ENCODE measurements around the gene PPBP.
"Not testable (repeated sequence)": the region's sequence is repeated elsewhere in the genome, so short reads cannot be mapped to it uniquely, and the experiment has no call there.

Gene PPBP

DNA sequence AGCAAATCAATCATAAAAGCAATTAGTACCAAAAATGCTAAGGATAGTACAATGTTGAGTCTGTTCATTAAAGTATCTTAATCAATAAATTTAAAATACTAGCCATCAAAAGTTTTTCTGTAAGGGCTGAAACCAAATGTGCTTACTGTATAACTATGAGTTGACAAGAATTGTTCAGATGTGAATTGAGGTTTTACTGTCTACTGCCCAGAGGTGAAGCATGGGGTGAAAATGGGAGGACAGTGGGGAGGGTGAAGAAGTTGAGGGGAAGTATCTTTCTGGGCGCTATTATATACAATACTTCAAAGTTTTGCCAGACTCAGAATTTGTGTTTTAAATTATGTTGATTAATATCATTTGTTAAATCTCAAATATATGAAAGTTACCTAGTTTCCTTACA lies 4.1 kb upstream of the PPBP start:
- no peak for DNase-seq (ENCODE audit: low read depth)

DNA sequence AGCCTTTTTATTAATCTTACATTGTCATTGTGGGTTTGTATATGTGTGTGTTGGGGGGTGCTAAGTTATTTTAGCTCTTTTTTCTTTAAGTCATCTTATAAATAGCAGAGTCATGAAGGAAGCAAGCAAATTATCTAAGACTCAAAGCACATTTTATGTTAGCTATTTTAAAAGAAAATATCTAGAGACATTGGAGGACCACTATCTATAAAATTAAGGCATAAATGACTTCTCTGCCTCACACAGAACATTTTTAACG lies 3.7 kb upstream of the PPBP start:
- no peak for DNase-seq (ENCODE audit: low read depth)

DNA sequence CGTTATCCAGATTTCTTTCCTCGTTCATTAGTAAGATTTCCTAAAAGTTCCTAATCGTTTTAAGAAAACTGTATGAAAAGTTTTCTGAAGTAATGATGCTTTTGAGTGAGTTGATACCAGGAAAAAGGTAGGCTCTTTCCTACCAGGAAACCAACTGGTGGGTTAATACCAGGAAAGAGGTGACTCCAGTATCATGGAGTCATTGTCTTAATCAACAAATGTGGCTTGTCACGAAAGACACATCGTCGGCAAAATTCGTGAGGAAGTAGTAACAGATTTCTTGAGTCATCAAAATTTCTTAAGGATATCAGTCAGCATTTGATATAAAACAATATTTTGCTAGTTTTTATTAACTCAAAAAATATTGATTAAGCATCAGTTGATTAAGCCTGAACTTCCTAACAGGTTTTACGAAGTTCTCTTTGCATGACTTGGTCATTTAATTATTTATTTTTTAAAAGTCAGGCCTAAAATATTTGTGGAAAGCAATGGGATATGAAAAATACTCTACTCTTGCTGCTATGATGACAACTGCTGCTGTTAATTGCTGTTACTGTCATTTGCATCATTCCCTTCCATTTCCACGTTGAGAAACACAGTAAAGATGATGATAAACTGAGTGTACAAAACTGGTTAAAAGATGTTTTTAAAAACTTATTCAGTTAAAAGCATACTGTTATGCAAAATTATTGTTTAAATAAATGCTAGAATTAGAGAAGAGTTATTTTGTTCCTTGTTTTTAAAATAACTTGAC lies 3.2 kb upstream of the PPBP start:
- DNase-seq (ENCODE audit: low read depth) = no peak

DNA sequence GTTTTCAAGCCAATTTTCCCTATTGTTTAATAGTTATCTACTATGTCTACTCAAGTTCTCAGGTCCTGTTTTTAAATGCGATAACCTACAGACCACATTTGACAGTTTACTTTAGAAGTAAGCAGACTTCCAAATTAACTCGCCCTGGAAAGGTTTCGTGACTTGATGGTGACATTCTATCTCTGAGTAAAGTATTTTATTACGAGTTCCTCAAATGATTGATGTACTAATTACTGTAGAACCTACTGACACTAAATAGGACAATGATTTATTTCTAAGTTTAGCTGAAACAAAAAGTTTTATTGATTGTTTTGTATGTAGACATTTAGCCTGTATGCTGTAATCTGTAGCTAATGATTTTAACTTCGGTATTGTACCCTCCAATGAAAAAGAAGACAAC lies 1.9 kb upstream of the PPBP start:
- no peak for DNase-seq (ENCODE audit: low read depth)

DNA sequence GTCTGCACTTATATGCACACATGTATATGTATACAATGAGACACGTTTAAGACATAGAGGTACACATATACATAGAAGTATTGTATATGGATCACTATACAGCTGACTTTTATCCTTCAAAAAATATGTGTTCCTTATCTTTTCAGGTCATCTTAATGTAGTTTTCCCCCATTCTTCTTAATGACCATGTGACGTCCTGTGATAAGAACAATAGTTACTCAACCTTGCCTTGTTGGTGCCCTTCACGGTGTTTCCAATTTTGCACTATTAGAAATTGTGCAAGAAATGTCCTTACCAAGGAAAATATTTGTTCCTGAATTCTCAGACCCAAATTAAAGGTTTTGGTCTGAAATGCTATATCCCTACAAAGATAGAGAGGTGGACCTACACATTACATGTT lies 1.0 kb upstream of the PPBP start:
- DNase-seq (ENCODE audit: low read depth) = no peak

DNA sequence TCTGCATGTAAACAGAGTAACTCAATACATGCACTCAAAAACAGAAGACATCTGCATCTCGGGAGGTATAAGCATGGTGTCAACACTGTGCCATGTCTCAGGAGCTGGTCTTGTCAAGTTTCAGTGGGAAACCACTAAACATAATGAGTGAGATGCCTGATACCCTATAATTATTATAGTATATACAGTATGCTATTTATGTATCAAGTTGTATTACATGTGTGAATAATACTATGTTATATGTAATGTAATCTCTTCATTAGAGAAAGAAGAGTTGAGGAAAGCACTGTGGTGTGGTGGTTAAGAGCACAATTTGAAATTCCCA lies 2.5 kb downstream of the PPBP start:
- no peak for DNase-seq (ENCODE audit: low read depth)

DNA sequence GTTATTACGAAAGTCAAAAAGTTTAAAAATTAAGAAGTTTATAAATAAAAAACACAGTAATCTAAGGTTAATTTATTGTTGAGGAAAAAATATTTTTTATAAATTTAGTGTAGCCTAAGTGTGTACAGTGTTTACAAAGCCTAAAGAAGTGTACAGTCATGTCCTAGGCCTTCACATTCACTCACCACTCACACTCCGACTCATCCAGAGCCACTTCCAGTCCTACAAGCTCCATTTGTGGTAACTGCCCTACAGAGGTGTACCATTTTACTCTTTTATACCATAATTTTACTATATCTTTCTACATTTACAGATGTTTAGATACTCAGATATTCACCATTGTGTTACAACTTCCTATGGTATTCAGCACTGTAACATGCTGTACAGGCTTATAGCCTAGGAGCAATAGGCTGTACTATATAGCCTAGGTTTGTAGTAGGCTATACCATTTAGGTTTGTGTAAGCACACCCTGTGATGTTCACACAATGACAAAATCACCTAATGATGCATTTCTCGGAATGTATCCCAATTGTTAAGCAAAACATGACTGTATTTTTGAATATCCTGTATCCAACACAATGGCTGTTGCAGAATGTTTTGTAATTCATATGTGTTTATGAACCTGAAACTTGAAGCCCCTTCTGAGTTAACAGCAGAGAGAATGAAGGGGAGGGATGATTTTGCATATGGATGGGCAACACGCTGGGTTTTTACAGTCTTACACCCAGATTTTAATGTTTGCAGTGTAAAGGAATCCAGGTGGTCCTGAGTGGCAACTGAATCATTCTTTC lies 3.1 kb downstream of the PPBP start:
- DNase-seq (ENCODE audit: low read depth) = peak; percentile 65

DNA sequence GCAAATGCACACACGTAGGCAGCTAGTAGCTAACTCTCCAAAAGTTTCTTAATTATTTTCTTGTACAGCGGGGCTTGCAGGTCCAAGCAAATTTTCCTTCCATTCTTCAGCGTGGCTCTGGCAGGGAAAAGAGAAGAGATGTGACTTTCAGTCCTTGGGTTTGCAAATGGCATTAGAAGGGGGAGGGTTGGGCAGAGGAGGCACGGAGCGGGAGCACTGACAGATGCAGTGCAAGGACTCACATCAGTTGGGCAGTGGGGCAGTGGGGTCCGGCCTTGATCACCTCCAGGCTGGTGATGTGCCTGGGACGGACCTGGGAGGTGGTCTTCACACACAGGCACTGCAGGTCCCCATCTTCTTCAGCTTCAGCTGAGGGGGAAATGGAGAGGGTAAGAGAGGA lies 6.8 kb downstream of the PPBP start:
- DNase-seq (ENCODE audit: low read depth) = not testable (repeated sequence)

DNA sequence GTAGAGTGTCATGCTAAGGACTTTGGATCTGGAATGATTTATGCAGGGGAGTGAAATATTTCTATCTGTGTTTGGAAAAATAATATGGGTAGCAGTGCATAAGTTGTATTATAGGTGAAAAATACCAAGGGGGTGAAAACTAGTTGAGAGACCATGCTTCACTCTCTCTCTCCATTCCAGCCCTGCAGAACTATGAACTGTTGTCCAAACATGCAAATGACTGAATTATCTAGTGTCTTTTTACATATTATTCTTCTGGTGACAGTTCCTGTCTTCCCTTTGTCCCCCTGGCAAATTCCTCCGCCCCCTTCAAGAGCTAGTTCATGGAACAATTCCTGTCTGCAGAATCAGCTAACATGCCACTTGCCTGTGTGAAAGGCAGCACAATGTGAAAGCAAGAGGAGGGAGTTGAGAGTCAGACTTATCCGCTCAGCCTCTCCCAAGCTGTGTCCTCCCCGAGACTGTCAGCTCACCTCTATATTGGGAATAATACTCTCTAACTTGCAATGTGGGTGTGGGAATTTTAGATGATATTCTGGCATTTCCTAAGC lies 8.5 kb downstream of the PPBP start:
- no peak for DNase-seq (ENCODE audit: low read depth)

DNA sequence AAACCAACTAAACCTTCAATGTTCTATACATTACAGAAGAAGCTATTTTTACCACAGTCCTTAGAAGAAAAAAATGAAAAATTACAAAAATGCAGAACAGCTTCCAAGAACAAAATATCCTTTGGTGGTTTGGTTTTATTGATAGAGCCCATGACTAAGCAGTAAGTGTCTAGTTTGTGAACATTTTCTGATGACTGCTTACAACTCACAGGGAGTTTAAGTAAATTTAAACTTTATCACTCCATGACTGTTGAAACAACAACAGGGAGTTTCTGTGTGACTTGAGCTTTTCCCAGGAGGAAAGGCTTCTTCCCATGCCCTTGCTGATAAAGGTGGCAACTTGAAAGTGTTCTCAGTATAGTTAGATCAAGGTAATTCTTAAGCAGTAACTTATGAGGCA lies 9.1 kb downstream of the PPBP start:
- DNase-seq (ENCODE audit: low read depth) = peak; percentile 64

DNA sequence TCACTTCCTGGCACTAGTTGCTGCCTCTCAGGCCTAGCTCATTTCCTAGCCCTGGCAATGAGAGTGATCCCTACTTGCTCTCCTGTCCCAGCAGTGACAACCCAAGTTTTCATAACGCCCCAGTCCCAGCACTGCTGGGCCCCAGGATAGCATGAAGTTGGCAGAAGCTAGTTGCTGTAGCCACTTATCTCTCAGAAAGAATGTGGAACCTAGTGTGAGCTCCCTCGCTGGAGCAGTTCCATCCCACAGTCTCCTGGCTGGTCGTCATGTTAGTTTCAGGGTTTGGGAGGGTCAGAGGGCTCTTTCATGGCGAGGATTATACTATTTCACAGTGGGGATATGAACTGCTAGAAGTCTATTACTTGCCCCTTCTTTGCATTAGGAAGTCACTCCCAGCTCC lies 11.3 kb downstream of the PPBP start:
- no peak for DNase-seq (ENCODE audit: low read depth)

DNA sequence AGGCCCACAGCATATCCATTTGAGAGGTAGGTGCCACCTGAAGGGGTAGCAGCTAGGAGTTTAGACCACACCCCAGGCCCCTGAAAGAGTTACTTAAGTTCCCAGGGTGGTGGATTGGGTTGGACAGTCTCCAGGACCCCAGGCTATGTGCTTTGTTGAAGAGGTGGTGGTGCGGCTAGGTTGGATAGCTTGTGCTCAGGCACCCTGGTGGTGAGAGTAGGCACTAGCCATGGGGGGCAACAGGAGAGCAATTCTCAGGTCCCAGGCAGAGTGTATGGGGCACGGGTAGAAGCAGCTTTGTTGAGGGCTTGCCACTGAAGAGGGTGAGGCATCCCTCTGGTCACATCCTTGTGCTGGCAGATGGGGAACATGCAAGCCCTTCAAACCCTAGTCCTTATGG lies 11.8 kb downstream of the PPBP start:
- DNase-seq (ENCODE audit: low read depth) = no peak

DNA sequence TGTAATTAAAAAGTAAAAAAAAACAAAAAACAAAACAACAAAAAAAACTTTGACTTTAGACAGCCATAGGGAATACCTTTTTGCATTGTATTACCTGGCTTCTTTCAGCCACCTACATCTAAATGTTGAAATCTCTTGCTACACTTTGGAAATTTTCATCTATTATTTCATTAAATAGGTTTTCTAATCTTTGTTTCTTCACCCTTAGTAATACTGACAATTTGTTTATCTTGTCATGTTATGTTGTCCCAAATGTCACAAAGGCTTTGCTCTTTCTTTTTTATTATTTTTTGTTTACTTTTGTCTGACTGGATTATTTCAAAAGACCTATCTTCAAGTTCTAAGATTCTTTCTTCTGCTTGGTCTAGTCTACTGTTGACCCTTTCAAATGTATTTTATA lies 13.6 kb downstream of the PPBP start:
- DNase-seq (ENCODE audit: low read depth) = no peak

DNA sequence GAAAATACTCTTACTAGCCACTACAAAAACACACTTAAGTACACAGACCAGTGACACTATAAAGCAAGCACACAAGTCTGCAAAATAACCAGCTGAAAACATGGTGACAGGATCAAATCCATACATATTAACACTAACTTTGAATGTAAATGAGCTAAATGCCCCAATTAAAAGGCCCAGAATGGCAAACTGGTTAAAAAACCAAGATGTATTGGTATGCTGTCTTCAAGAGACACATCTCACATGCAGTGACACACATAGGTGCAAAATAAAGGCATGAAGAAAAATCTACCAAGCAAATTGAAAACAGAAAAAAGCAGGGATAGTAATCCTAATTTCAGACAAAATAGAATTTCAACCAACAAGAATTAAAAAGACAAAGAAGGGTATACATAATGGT lies 17.0 kb downstream of the PPBP start:
- no peak for DNase-seq (ENCODE audit: low read depth)

DNA sequence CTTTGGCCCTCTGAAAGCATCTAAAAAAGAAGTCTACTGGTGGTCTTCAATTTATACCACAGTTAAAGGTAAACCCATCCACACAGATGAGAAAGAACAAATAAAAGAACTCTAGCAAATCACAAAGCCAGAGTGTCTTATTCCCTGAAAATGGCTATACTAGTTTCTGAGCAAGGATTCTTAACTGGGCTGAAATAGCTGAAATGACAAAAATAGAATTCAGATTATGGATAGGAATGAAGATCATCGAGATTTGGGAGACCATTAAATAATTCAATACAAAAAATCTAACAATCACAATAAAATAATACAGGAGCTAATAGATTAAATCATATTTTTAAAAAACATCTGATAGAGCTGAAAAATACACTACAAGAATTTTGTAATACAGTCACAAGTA lies 18.0 kb downstream of the PPBP start:
- DNase-seq (ENCODE audit: low read depth) = no peak

DNA sequence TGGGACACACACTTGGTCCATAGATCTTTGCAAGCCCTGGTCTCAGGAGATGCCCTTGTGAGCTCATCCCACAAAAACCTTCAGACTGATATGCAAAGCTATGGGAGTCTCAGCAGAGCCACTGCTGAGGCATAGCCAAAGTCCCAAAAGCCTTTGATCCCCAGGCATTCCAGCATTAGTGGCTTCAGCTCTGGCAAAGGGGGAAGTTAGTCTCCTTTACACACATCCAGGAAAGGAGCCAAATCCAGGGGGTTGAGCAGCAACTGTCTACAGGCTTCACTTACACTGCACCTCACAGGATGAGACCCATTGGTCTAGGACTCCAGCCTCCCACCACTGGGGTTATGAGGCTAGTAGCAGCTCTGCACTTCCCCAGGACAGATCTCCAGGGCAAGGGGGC lies 20.1 kb downstream of the PPBP start:
- no peak for DNase-seq (ENCODE audit: low read depth)

DNA sequence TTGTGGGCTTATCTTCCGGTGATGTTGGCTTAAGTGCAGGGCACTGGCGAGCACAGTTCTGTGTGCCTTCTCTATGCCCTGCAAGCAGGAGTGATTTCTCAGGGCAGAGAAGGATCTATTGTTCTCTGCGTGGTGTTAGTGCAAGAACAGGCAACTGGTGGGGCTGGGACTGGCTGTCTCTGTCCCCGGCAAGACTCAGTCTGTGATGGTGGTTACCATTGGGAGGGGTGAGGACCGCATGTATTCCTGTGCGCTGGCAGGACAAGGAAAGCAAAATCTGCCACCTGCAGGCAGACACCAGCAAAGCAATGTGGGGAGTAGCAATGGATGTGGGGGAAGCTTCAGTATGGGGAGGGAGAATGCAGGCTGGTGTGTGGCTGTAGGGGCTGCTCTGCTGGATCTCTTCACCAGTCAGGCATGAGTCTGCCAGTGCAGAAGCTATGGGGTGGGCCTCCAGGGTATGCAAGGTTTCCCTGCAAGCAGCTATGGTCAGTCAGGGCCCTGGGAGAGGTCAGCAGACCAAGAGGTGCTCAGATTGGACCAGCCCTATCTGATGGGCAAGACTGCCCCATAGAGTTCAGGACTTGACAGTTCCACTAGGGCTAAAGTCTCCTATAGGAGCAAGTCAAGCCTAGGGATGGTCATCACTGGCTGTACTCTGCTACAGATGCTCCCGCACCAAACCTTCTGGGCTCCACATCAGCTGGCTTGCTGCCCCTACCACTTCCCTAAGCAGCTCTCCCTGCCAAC lies 23.0 kb downstream of the PPBP start:
- DNase-seq (ENCODE audit: low read depth) = peak; percentile 18

DNA sequence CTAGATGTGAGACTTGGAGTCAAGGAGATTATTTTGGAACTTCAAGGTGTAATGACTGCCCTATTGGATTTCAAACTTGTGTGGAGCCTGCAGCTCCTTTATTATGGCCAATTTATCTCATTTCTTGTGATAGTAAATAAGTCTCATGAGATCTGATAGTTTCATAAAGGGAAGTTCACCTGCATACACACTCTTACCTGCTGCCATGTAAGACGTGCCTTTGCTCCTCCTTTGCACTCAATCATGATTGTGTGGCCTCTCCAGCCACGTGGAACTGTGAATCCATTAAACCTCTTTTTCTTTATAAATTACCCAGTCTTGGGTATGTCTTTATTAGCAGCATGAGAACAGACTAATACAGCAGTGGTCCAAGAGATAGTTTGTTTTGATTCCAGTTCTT lies 25.3 kb downstream of the PPBP start:
- DNase-seq (ENCODE audit: low read depth) = no peak

DNA sequence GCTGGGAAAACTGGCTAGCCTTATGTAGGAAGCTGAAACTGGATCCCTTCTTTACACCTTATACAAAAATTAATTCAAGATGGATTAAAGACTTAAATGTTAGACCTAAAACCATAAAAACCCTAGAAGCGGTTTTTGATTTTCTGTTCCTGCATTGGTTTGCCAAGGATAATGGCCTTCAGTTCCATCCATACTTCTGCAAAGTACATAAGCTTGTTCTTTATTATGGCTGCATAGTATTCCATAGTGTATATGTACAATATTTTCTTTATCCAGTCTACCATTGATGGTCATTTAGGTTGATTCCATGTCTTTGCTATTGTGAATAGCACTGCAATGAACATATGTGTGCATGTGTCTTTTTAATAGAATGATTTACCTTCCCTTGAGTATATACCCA lies 28.9 kb downstream of the PPBP start:
- DNase-seq (ENCODE audit: low read depth) = not testable (repeated sequence)

DNA sequence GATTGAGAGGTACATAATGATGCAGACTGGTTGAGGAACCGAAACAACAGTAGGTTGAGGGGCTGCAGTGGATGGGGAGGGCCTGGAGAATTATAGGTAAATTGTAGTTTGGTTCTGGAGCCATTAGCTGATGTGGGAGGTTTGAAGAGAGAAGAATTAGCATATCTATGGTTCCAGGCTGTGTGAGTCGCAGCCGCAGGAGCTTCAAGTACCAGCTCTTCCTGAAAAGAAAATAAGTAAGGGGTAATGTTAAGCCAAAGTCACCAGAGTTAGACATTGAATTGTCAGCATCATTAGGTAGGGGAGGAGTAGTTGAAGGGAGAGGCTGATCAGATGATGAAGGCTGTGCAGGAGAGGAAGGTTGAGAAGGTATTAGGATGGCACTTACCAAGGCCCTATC lies 35.6 kb downstream of the PPBP start:
- no peak for DNase-seq (ENCODE audit: low read depth)

DNA sequence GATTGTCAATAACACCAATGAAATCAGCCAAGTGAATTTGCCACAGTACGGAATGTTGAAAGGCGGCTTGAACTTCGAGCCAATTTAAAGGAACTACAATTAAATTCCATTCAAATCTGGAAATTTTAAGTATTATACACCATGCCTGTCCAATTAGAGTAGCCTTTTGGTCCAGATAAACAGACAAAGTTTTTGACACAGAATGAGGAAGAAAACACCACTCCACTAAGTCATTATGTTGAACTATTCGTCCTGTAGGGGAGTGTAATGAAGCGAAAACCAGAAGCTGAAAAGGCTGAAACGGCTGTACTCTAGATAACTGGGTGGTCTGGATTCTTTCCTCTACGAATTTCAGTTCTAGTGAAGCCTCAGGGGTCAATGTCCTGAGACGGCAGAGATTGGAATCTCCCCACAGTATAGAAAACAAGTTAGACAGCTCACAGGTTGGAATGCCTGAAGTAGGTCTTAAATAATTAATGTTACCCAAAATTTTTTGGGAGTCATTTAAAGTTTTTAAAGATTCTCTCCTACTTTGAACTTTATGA lies 37.5 kb downstream of the PPBP start:
- not testable (repeated sequence) for DNase-seq (ENCODE audit: low read depth)

DNA sequence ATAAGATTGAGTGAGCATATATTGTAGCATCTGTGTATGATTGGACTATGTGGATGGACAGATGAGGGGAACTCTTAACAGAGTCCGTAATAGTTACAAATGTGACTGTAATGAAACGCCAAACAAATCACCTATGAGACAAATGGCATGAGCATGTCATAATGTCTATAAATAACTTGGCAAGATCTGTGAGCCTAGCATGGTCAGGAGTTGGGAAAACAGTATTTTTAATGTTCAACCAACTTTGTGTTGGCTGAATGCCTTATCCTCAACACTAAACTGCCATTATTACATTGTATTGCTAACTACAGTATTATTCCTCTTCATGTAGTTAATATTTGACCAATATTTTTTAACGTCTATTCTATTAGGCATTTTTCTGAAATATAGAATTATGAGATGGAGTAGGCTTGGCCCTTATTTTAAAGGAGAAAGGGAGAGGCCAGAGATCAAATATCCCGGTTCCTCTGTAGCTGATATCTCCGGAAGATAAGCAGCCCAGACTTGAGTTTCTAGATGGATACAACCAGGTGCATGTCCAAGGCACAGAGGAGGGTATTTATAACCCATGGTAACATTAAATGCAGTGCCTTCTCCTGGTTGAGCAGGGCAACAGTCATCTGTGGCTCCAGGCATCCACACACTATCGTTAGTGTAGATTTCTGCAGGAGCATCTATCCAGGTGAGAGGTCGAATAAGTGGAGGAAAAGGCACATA lies 38.8 kb downstream of the PPBP start:
- DNase-seq (ENCODE audit: low read depth) = no peak

Measured in ELR (cell line).